Muscle of back (tissue), 11 donors: ENCODE data around the gene KIF5A. TPM values are rescaled to one million over a fixed set of nuclear protein-coding genes. Genes with fewer than 3 reads are reported as not detected.
"Not testable (repeated sequence)": the region's sequence is repeated elsewhere in the genome, so short reads cannot be mapped to it uniquely, and the experiment has no call there.

ENCODE experiments used
- DNase-seq, 3 donors: peaks; one replicate each; pipeline versions ENCODE4 v3.0.0 to v3.0.0-alpha.2; 2013
- polyA plus RNA-seq, 10 donors: library from polyadenylated mRNA; unstranded; fragments of 120-200 nt; gene quantifications; one replicate each; pipeline ENCODE4 v1.2.1, GENCODE V29; 2013; ENCODE audit not compliant: insufficient read length in 10 of 10

Gene KIF5A
- polyA plus RNA-seq, 10 donors: 0.08 to 0.46 (median 0.17) TPM; not detected in 1

- no peak for DNase-seq
Observed at GRCh38 chr12:57606399-57606798, 56.6 kb downstream of the KIF5A start.

- DNase-seq: no peak
Observed at GRCh38 chr12:57606821-57607220, 57.0 kb downstream of the KIF5A start.

DNA sequence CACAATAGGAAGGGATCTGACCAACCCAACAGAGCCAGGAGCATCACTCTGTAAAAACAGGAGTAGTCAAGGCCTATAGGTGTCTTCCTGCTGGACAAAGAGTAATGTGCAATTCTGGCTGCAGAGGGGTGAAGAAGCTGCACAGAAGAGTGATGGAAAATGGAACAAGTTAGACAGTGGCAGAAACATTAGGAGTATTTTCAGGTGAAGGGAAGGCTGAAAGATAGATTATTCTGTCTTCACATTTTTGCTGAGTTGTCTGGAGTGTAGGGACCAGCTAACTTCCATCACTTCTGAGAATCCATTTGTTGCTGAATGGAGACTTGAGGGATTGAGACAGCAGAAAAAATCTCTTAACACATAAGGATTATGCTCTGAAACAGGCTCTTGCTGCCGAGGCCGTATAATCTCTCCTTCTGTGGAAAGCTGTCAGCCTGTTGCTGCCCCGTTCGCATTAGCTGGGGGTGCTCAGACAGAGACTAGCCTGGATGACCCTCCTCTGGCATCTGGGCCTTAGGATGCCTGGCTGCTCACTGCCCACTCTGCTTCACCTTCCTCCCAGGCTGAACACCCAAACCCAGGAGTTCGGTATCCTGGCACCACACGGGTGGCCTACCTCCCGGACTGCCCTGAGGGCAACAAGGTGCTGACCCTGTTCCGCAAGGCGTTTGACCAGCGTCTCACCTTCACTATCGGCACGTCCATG, 58.3 kb downstream of the KIF5A start:
- DNase-seq: no peak

- peak in 1 of 3 donors; percentile 77 for DNase-seq
Observed at GRCh38 chr12:57609101-57609780, 59.4 kb downstream of the KIF5A start.

DNA sequence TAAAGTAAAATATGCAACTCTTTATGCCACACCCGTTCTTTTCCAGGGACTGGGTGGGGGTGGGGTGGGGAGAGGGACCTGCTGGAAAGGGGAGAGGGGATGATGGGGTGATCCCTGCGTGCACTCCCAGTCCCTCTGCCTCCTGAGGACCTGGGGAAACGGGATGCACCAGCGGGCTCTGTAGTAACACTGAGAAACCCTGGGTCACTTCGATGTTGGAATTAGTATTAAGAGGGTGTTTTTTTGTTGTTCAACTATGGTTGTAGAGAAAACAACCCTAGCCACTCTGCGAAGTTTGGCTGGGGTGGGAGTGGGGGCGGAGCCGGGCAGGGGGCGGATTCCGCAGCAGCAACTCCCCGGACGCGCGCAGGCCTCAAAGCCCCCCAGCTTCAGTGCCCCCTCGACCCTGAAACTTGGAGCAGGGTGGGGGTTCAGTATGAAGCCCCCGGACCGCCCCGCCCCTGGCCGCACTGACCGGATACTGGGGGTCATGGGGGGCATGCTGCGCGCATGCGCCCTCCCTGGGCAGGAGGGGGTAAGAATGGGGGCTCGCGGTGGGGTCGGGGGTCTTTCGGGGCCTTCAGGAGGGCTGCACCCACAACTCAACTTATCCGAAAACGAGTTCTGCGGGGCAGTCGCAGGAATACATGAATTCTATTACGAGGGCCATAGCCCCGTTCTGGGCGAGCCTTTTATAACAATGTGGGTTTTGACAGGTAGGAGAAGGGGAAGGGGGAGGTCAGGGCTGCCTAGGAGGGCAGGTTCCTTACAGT, 60.1 kb downstream of the KIF5A start:
- peak in 1 of 3 donors; percentile 82 for DNase-seq

- DNase-seq: no peak
Observed at GRCh38 chr12:57610554-57611107, 60.8 kb downstream of the KIF5A start.

DNA sequence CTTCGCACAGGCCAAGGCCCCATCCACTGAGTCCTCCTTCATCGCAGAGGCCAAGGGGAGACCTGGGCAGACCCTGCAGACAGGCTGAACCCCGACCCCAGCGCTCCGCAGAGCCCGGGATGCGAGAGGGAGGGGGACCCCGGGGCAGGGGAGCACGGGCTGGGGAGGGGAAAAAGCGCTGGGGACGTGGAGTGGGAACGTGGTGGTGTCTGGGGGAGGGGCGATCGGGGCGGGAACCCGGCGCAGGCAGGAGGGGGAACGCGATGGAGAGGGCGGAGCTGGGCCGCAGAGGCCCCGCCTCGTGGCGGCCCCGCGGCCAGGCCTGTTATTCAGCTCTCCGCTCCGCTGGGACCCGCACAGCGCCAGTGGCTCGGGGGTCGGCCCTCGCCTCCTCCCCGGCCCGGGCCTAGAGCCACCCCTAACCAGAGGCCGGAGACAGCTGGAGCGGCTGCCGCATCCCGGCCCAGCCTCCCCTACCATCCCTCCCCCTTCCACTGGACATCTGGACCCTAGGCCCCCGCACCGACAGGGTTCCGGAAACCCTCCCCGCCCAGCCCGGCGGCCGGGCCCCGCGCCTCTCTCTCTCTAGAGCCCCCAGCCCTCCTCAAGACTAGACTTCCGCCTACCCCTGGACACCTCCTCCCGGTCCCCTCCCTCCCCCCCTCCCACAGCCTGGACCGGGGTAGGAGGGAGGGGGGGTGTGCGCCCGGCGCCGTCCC, 61.4 kb downstream of the KIF5A start, which contains the start of gene ARHGEF25:
Gene ARHGEF25, plus strand, starts transcription at position 328 of the 719 bp plus-strand sequence. CDS start 460 bp downstream, outside the sequence.
- DNase-seq: peak; percentile 83 to 97 (median 95)

- DNase-seq: peak in 1 of 3 donors; percentile 55
Observed at GRCh38 chr12:57611827-57612710, 62.2 kb downstream of the KIF5A start.

DNA sequence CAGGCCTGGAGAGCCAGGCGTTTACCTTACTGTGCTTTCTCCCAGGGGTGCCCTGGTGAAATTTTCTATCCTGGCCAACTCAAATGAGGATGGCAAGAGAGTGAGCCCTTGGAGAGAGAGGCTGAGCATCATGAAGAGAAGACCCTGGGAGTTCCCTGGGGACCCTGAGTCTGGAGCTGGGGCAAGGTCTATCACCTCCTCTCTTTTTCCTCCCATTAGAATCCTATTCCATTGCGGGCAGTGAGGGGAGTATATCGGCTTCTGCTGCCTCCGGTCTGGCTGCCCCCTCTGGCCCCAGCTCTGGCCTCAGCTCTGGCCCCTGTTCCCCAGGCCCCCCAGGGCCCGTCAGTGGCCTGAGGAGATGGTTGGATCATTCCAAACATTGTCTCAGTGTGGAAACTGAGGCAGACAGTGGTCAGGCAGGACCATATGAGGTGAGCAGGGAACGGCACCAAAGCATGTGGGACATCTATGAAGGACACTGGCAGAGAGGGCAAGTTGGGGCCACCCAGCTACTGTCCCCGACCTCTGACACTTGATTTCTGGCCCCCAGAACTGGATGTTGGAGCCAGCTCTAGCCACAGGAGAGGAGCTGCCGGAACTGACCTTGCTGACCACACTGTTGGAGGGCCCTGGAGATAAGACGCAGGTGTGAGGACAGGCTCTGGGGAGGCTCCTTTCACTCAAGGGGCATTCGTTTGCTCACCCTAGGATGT, 63.0 kb downstream of the KIF5A start:
- no peak for DNase-seq

GRCh38 chr12:57613427-57614109, 63.7 kb downstream of the KIF5A start:
- no peak for DNase-seq

GRCh38 chr12:57614178-57614947, 64.5 kb downstream of the KIF5A start:
- DNase-seq: peak in 1 of 3 donors; percentile 42

DNA sequence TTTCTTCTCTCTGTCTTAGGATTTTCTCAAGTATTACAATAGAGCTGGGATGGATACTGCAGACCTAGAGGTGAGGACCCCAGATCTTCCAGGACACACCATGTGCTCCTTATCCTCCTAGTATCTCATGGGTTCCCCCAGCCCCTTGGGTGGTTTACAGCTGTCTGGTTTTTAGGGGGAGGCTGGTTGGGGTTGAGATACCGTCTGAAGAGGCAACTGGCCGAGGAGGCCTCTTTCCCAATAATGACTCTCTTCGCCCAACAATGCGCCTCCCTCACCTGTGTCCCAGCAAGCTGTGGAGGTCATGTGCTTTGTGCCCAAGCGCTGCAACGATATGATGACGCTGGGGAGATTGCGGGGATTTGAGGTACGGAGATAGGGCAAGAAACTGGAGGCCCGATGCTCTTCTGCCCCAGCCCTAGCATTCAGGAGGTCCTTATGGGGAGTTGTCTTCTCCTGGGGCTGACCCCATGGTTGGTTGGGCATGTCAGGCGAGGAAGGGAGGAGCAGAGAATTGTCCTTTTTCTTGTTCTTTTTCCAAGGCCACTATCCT, 65.2 kb downstream of the KIF5A start:
- no peak for DNase-seq

DNA sequence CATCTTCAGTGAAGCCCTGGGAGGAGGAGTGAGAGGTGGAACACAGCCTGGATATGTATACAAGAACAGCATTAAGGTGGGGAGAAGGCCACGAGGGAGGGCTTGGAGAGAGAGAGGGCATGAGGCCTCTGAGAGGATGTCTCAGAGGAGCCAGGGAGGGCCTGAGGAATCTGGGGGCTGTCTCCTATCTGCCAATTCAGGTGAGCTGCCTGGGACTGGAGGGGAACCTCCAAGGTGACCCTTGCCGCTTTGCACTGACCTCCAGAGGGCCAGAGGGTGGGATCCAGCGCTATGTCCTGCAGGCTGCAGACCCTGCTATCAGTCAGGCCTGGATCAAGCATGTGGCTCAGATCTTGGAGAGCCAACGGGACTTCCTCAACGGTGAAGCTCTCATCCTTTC, 65.8 kb downstream of the KIF5A start:
- DNase-seq: no peak

DNA sequence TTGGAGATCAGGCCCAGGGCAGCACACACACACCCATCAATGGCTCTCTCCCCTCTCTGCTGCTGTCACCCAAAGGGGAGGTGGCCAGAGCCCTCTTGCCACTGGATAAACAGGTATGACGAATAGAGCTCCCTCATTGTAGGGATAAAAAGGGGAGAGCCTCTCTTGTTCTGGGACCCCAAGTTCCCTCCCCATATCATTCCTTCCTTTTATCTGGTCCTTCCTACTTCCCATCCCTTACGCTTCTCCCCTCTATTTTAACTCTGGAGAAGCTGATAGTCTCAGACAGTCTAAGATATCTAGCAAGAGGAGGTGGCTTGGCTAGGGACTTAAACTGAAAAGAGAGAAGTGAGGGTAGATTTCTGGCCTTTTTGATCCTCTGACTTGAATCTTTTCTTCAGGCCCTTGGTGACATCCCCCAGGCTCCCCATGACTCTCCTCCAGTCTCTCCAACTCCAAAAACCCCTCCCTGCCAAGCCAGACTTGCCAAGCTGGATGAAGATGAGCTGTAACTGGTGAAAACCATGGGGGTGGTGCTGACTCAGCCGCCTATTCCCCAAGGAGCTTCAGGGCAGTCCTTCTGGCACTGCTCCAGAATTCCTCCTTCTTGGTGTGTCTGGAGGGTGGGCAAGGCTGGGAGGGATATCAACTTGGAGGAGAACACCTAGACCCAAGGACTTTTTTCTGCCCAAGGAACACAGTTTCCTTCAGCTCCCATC, 66.7 kb downstream of the KIF5A start:
- DNase-seq: no peak

- no peak for DNase-seq
Observed at GRCh38 chr12:57617942-57618341, 68.1 kb downstream of the KIF5A start.

DNA sequence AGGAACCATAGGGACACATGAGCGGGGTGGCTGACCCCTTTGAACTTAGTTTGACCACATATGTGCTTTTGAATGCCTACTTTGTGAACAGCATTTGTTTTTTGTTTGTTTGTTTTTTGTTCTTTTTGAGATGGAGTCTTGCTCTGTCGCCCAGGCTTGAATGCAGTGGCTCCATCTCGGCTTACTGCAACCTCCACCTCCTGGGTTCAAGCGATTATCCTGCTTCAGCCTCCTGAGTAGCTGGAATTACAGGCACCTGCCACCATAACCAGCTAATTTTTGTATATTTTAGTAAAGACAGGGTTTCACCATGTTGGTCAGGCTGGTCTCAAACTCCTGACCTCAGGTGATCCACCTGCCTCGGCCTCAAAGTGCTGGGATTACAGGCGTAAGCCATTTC, 68.6 kb downstream of the KIF5A start:
- DNase-seq: not testable (repeated sequence)

DNA sequence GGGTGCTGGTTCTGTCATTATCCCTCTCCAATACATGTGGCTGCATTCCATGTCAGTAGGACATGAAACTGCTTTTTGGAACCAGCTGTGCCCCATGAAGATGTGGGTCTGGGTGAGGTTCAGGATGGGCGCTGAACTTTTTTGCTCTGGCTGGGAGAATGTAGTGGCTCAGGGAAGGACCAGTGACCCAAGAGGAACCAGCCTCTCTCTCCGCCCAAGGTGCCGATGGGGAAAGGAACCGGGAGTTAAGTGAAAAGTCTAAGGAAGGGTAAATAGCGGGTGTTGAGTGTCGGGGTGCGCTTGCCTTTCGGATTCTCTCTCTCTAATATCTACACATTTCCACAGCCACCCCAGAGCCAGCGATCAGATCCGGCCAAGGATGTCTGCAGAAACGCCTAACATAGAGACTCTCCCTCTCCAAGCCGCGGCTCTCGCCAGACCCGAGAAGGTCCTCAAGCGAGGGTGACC, 69.2 kb downstream of the KIF5A start:
- no peak for DNase-seq
